Activated naive CD4-positive, alpha-beta T cell (primary cell): ENCODE measurements around the gene SLC13A5.
"Not testable (repeated sequence)": the region's sequence is repeated elsewhere in the genome, so short reads cannot be mapped to it uniquely, and the experiment has no call there.

ENCODE experiments used
- DNase-seq, 4 experiments: peaks; one replicate each; lab custom pipeline; 2025; lab: John Stamatoyannopoulos, UW

SLC13A5 gene

GRCh38 chr17:6713130-6713917 is at the start of gene SLC13A5:
Gene SLC13A5, minus strand, starts transcription at chr17:6713369. Its CDS starts 36 bp downstream, at chr17:6713333.
- no peak for DNase-seq

- no peak for DNase-seq
Observed at GRCh38 chr17:6761779-6762178, 48.6 kb upstream of the SLC13A5 start.

- DNase-seq = no peak
Observed at GRCh38 chr17:6757747-6758146, 44.6 kb upstream of the SLC13A5 start.

GRCh38 chr17:6756425-6757031 is 43.4 kb upstream of the SLC13A5 start:
- DNase-seq = peak in 1 of 4 experiments; percentile 24

- DNase-seq = peak in 2 of 4 experiments; percentile 40 to 55
Observed at GRCh38 chr17:6755731-6756184, 42.6 kb upstream of the SLC13A5 start, which contains the start of gene XAF1. Gene XAF1, plus strand, starts transcription at chr17:6756046. Its CDS starts 33 bp downstream, at chr17:6756079.

GRCh38 chr17:6755281-6755680 is 42.1 kb upstream of the SLC13A5 start:
- DNase-seq = no peak

GRCh38 chr17:6753546-6753945 is 40.4 kb upstream of the SLC13A5 start:
- no peak for DNase-seq

GRCh38 chr17:6753006-6753445 is 39.9 kb upstream of the SLC13A5 start:
- DNase-seq = peak in 1 of 4 experiments; percentile 10

GRCh38 chr17:6752068-6752909 is 39.1 kb upstream of the SLC13A5 start:
- no peak for DNase-seq

- no peak for DNase-seq
Observed at GRCh38 chr17:6749519-6749918, 36.4 kb upstream of the SLC13A5 start.

- no peak for DNase-seq
Observed at GRCh38 chr17:6748617-6749016, 35.4 kb upstream of the SLC13A5 start.

- not testable (repeated sequence) for DNase-seq
Observed at GRCh38 chr17:6746665-6747064, 33.5 kb upstream of the SLC13A5 start.

GRCh38 chr17:6729531-6729930 is 16.4 kb upstream of the SLC13A5 start:
- DNase-seq = no peak

GRCh38 chr17:6724009-6724408 is 10.8 kb upstream of the SLC13A5 start:
- no peak for DNase-seq

- DNase-seq = no peak
Observed at GRCh38 chr17:6721744-6722143, 8.6 kb upstream of the SLC13A5 start.

GRCh38 chr17:6716736-6717135 is 3.6 kb upstream of the SLC13A5 start:
- DNase-seq = no peak

- DNase-seq = no peak
Observed at GRCh38 chr17:6714315-6714874, 1.2 kb upstream of the SLC13A5 start.

GRCh38 chr17:6713918-6714271 is 726 bp upstream of the SLC13A5 start:
- DNase-seq = no peak

- DNase-seq = no peak
Observed at GRCh38 chr17:6712854-6713129, 377 bp downstream of the SLC13A5 start.

- no peak for DNase-seq
Observed at GRCh38 chr17:6712058-6712853, 913 bp downstream of the SLC13A5 start.

GRCh38 chr17:6711681-6712057 is 1.5 kb downstream of the SLC13A5 start:
- no peak for DNase-seq
